Bronchial epithelial cell (primary cell): ENCODE measurements around the gene CMTM8. TPM values are rescaled to one million over a fixed set of nuclear protein-coding genes. Genes with fewer than 3 reads are reported as not detected.
A peak's percentile ranks its signal among the peaks of the same experiment; 100 is the strongest.

Experiments used
- DNase-seq: peaks from one replicate; pipeline ENCODE4 v3.0.0-alpha.2; 2010; ENCODE audit warnings: low read depth
- FAIRE-seq: peaks from 2 replicates; lab custom pipeline; 2011; peaks lifted over from hg19 to GRCh38; lab: Jason Lieb, UNC
- H3K27me3 ChIP-seq: 2 replicates; pipeline ENCODE4 v1.5.1; 2011; ENCODE audit warnings: low read length; ENCODE audit not compliant: control insufficient read depth, insufficient read depth
- H3K36me3 ChIP-seq: 2 replicates; pipeline ENCODE4 v1.5.1; 2011; ENCODE audit warnings: low read length; ENCODE audit not compliant: control insufficient read depth, insufficient read depth
- H3K4me3 ChIP-seq: 2 replicates; pipeline ENCODE4 v1.5.1; 2011; ENCODE audit warnings: mild to moderate bottlenecking, low read depth, low read length, control low read depth
- CTCF ChIP-seq: IDR thresholded peaks from 2 replicates; pipeline ENCODE4 v1.5.1; 2011; ENCODE audit warnings: mild to moderate bottlenecking, moderate library complexity, low read length, control low read depth, inconsistent platforms; ENCODE audit not compliant: insufficient read depth, severe bottlenecking
- total RNA-seq: library from RNA; depleted of rRNA; stranded (reverse); fragments of >200 nt; gene quantifications from 2 replicates; pipeline ENCODE4 v1.2.1, GENCODE V29; 2014

CMTM8 gene
- total RNA-seq, 1 donor from 2014 or later: 0.79 TPM

- TF ChIP-seq CTCF: no peak
- DNase-seq (peak; percentile 50), FAIRE-seq (peak; percentile 13)
- Histone ChIP-seq H3K4me3 (no peak overlapping the region), H3K27me3 (no peaks in the 10 kb centered on the region), H3K36me3 (no peaks in the 10 kb centered on the region)
These were observed 85.1 kb downstream of the CMTM8 start for GRCh38 chr3:32323604-32324003.

- Histone ChIP-seq H3K36me3 (no peaks in the 10 kb centered on the region), H3K27me3 (no peaks in the 10 kb centered on the region), H3K4me3 (no peak overlapping the region)
- no peak for TF ChIP-seq CTCF
- DNase-seq: no peak
- no peak for FAIRE-seq
These were observed 86.7 kb downstream of the CMTM8 start for GRCh38 chr3:32325201-32325600.

- no peak for TF ChIP-seq CTCF
- peak; percentile 43 for DNase-seq
- Histone ChIP-seq H3K36me3 (no peaks in the 10 kb centered on the region), H3K4me3 (no peak overlapping the region), H3K27me3 (no peaks in the 10 kb centered on the region)
- no peak for FAIRE-seq
These were observed 87.4 kb downstream of the CMTM8 start for GRCh38 chr3:32325927-32326326.

- no peak for TF ChIP-seq CTCF
- no peaks in the 10 kb centered on the region for H3K27me3 ChIP-seq
- no peak for FAIRE-seq
- H3K36me3 ChIP-seq: no peaks in the 10 kb centered on the region
- no peak overlapping the region for H3K4me3 ChIP-seq
- DNase-seq: no peak
These were observed 88.3 kb downstream of the CMTM8 start for GRCh38 chr3:32326795-32327194.

- FAIRE-seq: no peak
- Histone ChIP-seq H3K4me3 (no peak overlapping the region), H3K36me3 (no peaks in the 10 kb centered on the region), H3K27me3 (no peaks in the 10 kb centered on the region)
- peak; percentile 18 for DNase-seq
- peak; percentile 36 for TF ChIP-seq CTCF
These were observed 96.2 kb downstream of the CMTM8 start for GRCh38 chr3:32334675-32335074.
